HG03571 (cell line): Measurements from ENCODE around the gene UPK1B.
"Not testable (repeated sequence)": the region's sequence is repeated elsewhere in the genome, so short reads cannot be mapped to it uniquely, and the experiment has no call there.

Experiments used
- ATAC-seq: cut with Tn5 transposase; IDR thresholded peaks from one replicate; pipeline ENCODE4 v1.9.1; 2021; ENCODE audit not compliant: unreplicated experiment

Gene UPK1B

DNA sequence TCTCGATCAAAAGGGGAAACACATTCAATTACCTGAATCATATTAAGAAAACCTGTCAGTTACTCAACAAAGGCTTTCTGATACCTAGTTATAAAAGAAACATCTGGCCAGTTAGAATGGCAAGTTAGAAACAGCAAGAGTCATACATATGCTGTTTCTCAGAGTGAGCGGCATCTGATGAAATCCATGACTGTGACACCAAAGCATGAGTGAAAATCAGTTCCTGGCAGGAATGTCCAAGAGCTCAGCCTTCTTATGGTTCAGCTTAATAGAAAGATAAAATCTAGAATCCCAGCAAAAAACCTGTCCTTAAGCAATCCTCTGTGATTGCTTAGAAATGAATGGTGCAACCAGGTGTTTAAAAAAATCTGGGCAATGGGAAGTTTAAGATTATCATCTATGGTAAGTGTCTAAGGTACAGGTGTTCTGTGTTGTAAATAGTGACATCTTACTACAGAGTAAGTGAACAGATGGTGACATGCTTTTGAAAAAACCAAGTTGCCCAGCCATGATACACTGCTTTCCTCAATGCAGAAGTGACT lies 48.5 kb downstream of the UPK1B start:
- ATAC-seq, result no peak

- ATAC-seq, result no peak
Measured at GRCh38 chr3:119222391-119222790, 49.0 kb downstream of the UPK1B start.

- ATAC-seq, result no peak
Measured at GRCh38 chr3:119223511-119223910, 50.1 kb downstream of the UPK1B start.

GRCh38 chr3:119225121-119225520 lies 51.7 kb downstream of the UPK1B start:
- no peak for ATAC-seq

- ATAC-seq, result no peak
Measured at GRCh38 chr3:119227070-119227850, 53.9 kb downstream of the UPK1B start.

- no peak for ATAC-seq
Measured at GRCh38 chr3:119228373-119229145, 55.2 kb downstream of the UPK1B start.

- no peak for ATAC-seq
Measured at GRCh38 chr3:119229190-119229589, 55.8 kb downstream of the UPK1B start.

GRCh38 chr3:119230071-119230470 lies 56.7 kb downstream of the UPK1B start:
- no peak for ATAC-seq

- ATAC-seq, result no peak
Measured at GRCh38 chr3:119230745-119231144, 57.3 kb downstream of the UPK1B start.

DNA sequence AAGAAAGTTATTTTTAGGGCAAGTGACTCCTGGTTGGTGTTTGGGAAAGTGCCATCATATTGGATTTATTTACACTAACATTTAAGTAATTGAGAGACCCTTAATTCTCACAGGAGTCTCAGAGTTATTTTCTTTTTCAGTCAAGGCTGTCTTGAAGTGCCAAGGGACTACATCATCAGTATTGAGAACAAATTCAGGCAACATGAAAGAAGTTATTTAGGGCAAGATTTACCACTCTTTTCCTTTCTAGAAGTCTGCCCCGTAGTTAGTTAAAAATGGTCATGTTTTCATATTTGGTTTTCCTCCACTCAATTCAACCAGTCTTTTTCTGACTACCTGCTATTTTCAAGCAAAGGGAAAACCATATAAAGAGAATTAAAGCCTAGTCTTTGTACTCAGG lies 61.2 kb downstream of the UPK1B start:
- no peak for ATAC-seq

GRCh38 chr3:119235151-119235550 lies 61.8 kb downstream of the UPK1B start:
- no peak for ATAC-seq

GRCh38 chr3:119236756-119237155 lies 63.4 kb downstream of the UPK1B start:
- no peak for ATAC-seq

DNA sequence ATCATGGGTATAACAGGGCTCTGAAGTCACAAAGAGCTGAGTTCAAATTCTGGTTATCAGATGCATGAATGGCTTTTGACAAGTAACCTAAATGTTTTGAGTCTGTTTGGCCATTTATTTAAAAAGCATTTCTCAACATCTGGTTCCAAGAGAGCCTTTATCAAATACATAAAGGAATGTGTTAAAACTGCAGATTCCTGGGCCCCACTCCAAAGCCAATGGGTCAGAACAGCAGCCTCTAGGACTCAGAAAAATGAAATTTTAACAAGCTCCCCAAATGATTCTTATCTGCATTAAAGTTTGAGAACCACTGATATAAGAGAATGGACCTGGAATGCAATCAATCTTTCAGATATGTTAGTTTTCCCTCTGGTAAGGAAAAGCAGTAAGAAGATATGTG lies 63.9 kb downstream of the UPK1B start:
- no peak for ATAC-seq

- ATAC-seq, result no peak
Measured at GRCh38 chr3:119238363-119238762, 65.0 kb downstream of the UPK1B start.

- ATAC-seq, result no peak
Measured at GRCh38 chr3:119239206-119239820, 65.9 kb downstream of the UPK1B start.

DNA sequence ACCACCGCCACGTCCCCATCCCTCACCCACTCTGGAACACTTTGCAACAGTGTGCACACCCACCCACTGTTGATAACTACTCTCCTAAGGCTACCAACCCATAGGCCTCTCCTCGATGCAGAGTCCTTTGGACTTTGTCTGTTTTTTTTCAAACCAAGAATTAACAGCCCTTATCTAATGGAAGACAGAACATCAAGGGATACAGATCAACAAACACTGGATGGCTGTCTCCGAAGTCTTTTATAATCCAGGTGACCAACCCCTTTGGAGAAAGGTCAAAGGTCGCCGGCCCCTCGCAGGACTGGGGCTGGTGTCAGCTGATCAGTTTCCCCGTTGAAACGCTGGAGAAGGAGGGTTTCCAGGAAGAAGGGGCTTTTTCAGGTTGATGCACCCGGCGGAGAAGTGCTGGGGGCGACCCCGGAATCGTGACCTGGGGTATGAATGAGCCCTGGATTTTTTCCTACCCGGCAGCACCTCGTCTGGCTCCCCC lies 66.7 kb downstream of the UPK1B start:
- ATAC-seq, result peak; percentile 2

GRCh38 chr3:119240591-119241434 lies 67.4 kb downstream of the UPK1B start, which contains the start of gene B4GALT4:
Gene B4GALT4, minus strand, starts transcription at chr3:119240878. Its CDS starts 10,779 bp downstream, at chr3:119230099.
- ATAC-seq, result peak; percentile 88

DNA sequence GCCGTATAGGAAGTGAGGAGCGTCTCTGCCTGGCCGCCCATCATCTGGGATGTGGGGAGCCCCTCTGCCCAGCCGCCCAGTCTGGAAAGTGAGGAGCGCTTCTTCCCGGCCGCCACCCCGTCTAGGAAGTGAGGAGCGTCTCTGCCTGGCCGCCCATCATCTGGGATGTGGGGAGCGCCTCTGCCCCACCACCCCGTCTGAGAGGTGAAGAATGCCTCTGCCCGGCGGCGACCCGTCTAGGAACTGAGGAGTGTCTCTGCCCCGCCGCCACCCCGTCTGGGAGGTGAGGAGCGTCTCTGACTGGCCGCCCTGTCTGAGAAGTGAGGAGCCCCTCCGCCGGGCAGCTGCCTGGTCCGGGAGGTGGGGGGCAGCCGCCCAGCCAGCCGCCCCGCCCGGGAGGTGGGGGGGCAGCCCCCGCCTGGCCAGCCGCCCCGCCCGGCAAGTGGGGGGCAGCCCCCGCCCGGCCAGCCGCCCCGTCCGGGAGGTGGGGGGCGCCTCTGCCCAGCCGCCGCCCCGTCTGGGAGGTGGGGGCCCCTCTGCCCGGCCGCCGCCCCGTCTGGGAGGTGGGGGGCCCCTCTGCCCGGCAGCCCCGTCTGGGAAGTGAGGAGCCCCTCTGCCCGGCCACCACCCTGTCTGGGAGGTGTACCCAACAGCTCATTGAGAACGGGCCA lies 69.1 kb downstream of the UPK1B start:
- not testable (repeated sequence) for ATAC-seq

DNA sequence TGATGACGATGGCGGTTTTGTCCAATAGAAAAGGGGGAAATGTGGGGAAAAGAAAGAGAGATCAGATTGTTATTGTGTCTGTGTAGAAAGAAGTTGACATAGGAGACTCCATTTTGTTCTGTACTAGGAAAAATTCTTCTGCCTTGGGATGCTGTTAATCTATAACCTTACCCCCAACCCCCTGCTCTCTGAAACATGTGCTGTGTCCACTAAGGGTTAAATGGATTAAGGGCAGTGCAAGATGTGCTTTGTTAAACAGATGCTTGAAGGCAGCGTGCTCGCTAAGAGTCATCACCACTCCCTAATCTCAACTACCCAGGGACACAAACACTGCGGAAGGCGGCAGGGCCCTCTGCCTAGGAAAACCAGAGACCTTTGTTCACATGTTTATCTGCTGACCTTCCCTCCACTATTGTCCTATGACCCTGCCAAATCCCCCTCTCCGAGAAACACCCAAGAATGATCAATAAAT lies 69.7 kb downstream of the UPK1B start:
- ATAC-seq, result not testable (repeated sequence)

GRCh38 chr3:119243712-119244111 lies 70.3 kb downstream of the UPK1B start:
- ATAC-seq, result no peak
